ENCODE results near the gene TTC28.
A peak's percentile ranks its signal among the peaks of the same experiment; 100 is the strongest.
"Not testable (repeated sequence)": the region's sequence is repeated elsewhere in the genome, so short reads cannot be mapped to it uniquely, and the experiment has no call there.

The TTC28 gene

DNA sequence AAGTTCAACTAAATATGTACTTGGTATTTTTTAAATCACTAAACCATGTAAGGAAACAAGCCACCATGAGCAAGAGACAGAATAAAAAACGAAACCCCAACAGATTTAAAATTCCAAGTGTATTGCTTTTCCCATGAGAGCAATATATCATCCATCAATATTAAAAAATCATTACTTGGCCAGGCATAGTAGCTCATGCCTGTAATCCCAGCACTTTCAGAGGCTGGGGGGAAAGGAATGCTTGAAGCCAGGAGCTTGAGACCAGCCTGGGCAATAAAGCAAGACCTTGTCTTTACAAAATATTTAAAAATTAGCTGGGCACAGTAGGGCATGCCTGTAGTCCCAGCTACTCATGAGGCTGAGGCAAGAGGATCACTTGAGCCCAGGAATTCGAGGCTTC is 190.8 kb downstream of the TTC28 start:
- no peak for DNase-seq (ENCODE audit: low spot score)

DNA sequence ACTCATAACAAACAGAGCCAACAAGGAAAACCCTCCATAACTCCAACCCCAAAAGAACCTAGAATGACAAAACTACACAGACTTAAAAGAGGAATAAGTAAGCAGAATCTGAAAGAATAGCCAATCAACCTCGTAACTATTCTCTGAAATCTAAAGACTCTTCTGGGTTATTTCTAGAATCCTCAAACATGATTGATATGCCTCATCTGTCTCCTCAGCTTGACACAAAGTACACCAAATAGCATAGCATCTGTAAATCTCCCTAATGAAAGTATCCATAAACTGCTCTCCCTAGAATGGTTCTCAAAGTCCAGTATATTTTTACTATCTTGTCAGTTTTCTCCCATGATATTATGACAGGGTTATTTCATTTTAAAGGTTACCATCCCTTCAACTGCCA is 195.0 kb downstream of the TTC28 start:
- DNase-seq (ENCODE audit: low spot score) = no peak

DNA sequence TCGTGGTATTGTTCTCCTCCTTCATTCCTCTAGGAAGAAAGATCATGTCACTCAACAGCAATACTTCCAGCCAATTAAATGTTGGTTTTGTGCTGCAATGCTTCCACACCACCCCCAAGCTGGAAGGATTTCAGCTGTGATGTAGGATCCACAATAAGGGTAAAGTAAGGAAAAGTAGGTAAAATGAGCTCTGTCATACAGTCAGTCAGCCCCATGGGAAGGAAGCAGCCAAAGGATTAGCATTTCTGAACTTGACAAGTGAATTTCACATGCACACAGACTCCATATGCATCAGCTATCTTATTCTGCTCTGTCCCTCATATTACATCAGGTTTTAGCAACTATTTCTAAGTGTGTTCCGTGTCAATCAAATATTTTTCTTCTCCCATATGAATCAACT is 197.9 kb downstream of the TTC28 start:
- no peak for DNase-seq (ENCODE audit: low spot score)

DNA sequence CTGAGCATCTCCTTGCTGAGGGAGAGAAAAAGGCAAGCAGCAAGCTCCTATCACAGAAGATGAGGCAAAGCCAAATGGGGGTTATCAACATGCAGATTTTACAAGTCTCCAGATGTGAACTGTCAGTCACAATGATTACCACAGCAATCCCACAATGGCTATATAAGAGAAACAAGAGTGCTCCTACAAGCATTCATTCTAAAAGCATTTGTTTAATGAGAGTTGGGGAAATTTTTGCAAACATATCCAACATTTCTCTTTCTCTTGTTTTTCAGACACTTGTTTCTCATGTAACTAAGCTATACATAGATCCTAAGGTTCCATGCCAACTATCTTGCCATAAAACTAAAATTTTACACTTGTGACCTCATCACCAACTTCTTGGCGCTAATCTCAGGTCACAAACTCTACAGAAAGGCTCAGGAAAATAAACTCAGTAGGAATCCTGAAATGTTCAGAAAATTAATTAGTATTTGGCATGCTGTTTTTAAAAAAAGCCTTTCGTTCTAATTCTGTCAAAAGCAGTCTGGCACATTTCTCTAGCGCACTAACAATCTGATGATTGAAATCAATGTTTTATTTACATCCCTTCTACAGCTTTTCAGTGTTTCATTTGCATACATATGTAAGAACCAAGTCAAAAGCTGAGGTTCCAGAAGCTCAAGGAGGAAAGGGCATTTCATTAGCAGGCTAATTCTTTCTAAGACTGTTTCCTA is 199.5 kb downstream of the TTC28 start:
- no peak for DNase-seq (ENCODE audit: low spot score)

DNA sequence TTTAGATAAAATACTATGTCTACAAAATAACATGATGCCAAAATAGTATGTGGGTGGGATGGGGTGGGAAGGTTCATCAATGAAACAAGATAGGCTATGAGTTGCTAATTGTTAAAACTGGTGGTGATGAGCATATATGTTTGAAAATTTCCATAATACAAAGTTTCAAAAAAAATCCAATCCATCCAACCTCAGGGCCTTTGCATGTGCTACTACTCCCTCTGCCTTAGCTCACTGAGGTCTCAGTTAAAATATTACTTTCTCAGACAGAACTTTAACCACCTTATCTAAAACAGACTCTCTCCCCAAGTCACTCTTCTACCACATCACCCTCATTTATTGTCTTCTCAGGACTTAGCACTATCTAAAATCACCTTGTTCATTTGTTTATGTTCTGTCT is 201.1 kb downstream of the TTC28 start:
- DNase-seq (ENCODE audit: low spot score) = no peak

DNA sequence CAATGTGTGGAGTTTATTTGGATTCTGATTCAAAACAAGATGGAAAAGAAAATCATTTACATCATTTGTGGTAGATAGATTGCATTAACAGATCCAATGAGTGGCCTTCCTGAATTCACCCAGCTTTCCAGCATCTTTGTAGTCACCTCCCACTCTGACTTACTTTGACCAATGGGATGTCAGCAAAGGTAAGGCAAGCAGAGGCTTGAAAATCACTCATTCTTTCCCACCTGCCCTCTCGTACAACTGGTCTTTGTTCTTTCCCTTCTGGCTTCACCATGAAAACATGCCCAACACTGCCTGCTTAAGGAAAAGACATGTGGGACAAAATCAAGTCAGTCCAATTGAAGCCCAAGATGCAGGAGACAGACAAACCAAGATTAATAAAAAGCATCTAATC is 202.1 kb downstream of the TTC28 start:
- DNase-seq (ENCODE audit: low spot score) = no peak

DNA sequence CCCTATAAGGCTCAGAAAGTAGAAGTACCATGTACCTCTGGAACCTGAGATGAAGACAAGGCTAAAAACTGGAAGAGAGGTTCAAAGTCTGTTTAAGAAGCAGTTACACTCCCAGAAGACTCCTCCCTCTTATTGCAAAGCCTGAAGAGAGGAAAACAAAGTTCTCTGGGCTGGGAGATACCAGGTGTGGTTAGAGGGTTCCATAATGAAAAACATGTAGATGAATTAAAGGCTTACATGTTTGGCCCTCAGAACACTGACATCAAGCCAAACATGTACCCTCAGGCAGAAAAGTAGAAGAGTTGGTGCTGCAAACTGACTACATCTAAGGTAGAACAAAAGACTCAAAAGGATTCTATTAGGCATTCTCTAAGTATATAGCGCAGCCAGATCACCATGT is 205.3 kb downstream of the TTC28 start:
- DNase-seq (ENCODE audit: low spot score) = no peak

DNA sequence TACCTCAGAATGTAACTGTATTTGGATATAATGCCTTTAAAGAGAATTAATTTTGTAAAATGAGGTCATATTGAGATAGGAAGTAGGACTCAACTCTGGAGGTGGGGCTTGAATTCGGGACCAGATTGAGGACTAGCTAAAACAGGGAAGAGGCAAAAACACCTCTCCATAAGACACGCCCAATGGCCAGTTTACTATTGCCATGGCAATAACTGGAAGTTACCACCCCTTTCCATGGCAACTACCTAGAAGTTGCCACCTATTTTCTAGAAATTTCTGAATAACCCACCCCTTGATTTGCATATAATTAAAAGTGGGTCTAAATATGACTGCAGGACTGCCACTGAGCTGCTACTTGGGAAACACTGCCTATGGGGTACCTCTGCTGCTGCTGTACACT is 206.4 kb downstream of the TTC28 start:
- no peak for DNase-seq (ENCODE audit: low spot score)

DNA sequence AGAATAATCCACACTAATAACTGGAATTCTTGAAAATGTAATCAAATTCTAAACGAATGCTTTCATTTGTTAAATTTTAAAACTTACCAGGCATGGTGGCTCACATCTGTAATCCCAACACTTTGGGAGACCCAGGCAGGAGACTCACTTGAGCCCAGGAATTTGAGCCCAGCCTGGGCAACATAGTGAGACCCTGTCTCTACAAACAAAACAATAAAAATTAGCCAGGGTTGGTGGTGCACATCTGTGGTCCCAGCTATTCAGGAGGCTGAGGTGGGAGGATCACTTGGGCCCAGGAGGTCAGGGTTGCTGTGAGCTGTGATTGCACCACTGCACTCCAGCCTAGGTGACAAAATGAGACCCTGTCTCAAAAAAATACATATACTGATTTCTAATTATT is 212.6 kb downstream of the TTC28 start:
- not testable (repeated sequence) for DNase-seq (ENCODE audit: low spot score)

DNA sequence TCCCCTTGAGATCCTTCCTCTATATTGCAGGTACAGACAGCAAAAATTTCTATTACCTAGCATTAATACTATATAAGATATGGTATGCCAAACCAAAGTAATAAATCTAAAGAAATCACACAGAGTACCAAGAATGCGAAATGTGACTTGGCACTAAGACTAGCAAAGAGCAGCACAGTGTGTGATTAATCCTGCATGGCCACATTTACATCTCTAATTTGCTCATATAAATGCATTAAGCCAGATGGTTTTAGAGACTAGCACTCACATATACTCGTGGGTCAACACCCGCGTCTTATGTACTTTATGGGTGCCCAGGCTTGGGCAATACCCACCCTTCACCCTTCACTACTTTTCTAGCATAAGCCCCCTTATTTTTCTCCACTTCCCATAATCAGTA is 213.2 kb downstream of the TTC28 start:
- no peak for DNase-seq (ENCODE audit: low spot score)

DNA sequence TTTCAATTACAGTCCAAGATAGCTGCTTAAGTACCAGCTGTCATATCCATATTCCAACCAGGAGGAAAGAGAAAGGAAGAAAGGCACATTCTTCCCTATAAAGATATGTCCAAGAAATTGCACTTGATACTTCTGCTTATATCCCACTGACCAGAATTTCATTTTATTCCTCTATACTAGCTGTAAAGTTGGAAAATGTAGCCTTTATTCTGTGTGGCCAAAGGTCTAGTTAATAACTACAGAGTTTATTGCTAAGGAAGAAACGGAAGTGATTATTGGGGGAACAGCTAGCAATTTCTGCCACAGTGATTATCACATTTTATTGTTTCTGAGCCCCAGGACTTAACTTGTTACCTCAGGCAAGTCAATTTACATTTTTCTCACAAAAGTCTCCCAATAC is 213.8 kb downstream of the TTC28 start:
- no peak for DNase-seq (ENCODE audit: low spot score)

DNA sequence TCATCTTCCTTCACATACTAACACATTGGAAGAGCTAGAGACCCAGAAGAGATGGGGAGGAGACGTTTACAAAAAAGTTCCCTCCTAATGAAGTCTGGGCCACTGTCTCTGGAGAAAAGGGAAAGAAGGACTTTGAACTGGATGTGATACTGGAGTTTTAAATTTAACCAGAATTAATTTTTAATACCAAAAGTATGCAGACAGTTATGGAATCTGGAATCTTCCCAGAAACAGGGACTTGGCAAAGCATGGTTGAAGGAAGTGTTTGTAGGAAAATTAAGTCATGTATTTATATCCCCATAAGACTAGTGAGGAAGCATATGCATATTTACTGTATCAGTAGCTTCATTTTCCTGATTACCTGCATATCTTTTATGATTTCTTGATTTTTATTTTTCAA is 215.5 kb downstream of the TTC28 start:
- no peak for DNase-seq (ENCODE audit: low spot score)

DNA sequence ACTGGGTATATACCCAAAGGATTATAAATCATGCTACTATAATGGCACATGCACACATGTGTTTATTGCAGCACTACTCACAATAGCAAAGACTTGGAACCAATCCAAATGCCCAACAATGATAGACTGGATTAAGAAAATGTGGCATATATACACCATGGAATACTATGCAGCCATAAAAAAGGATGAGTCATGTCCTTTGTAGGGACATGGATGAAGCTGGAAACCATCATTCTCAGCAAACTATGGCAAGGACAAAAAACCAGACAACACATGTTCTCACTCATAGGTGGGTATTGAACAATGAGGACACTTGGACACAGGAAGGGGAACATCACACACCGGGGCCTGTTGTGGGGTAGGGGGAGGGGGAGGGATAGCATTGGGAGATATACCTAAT is 216.2 kb downstream of the TTC28 start:
- DNase-seq (ENCODE audit: low spot score) = not testable (repeated sequence)

DNA sequence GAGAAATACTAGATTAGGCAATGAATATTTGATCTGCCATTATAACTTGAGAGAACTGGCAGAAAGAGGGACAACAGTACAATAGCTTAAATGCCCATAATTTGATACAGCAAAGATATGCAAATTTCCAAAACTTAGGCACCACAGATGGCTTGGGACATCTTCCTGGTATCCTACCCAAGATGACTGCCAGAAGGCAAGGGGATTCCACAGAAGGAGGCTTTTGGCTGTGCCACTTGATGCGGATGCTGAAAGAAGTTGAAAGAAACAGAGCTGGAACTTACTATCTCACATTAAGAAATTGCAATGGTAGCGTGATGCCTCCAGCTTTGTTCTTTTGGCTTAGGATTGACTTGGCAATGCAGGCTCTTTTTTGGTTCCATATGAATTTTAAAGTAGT is 216.7 kb downstream of the TTC28 start:
- DNase-seq (ENCODE audit: low spot score) = no peak

DNA sequence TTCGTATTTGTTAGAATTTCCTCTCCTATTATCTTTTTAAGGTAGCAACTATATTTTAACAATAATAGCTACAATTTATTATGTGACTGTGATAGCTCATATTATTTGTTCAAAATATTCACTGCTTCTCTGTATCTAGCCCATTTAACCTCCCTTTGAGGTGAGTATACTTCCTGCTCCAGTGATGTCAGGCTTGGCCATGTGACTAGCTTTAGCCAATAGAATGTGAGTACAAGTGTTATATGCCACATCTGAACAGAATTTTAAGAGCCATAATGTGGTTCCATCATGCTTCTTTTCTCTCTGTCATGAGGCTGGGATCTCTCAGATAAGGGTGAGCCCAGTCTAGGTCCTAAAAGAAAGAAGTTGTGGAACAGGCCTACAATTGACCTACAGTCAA is 217.6 kb downstream of the TTC28 start:
- DNase-seq (ENCODE audit: low spot score) = no peak

DNA sequence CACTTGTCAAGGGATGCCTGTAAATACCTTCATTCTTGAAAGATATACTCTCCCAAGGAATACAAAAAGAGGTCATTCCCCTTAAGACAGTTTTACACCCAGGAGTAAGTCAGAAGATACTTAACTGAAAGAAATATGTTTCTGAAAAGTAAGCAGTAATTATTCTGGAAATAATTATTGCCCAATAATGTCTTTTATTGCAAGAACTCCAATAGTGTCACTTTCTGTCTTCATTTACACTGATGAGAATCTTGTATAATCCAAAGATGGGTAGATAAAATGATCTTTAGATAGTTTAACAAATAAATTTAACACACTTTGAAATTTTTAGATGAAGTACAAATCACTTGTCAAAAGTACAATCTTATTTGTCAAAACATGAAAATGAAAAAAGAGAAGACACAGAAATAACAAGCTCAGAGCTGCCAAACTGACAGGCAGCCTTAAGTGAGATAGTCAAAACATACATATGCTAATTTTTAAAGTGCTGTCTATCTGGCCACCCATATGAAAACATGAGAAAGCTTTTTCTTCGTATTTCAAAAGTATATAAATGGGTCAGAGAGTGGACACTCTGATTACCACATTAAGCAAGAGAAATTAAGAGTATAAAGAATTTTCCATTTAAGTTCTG is 225.1 kb downstream of the TTC28 start:
- DNase-seq (ENCODE audit: low spot score) = no peak

DNA sequence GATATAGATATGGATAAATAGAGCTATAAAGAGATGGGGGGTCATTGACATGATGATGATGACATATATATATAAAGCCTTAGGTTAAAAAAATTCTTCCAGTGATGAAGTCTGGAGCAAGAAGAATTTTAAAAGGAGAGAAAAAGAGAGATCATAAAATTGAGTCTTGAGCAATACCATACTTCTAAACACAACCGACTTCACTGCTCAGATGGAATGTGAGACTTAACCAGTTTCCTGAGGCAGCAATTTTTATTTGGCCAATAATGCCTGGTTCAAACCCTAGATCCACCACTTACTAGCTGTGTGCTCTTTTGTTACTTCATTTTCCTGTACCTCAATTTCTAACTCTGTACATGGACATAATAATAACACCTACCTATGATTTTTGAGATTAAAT is 229.5 kb downstream of the TTC28 start:
- no peak for DNase-seq (ENCODE audit: low spot score)

DNA sequence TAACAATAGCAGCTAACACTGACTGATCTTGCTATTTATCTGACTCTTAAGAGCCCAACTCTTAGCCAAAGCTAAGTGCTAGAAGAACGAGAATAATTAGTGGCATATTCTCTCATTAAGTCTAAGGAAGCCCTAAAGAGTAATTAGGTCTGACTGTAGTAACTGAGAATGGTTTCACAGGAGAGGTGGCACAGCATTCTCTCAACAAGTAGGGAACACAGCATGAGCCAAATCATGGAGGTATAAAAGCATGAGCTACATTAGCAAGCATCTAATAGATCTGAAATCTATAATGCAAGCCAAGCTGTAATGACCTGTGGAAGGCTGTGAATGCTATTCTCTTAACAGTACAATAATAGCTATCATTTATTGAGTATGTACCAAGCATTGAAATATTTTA is 230.6 kb downstream of the TTC28 start:
- no peak for DNase-seq (ENCODE audit: low spot score)

DNA sequence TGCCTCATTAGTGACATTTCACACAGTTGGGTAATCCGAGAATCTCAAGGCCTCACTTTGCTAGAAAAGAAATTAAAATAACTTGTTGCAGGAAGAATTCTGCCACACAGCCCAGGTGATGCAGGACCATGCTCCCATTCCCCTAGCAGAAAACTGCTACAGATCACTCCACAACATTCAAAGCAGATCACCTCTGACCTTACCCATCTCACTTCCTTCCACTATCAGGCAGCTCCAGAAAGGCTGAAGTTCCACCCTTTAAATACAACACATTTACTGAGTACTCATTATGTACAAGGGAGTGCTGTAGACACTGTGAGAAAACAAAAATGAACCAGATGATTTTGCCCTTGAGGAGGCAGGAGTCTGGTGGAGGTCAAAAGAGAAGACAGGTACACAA is 231.0 kb downstream of the TTC28 start:
- no peak for DNase-seq (ENCODE audit: low spot score)

DNA sequence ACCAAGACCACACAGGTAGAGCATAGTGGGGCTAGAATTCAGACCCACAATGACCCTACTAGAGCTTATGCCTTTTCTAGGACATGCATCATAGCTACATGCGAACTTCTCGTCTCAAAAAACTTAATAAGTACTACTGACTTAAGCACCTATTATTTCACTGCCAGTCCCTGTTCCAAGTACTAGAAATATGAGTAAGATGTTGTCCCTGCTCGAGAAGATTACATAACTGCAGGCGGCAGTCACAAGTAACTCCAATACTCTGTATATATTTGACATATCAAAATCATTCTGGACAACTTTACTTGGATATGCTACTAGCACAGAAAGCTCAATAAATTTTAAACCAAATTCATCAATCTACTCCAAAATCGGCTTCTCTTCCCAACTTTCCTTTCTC is 235.0 kb downstream of the TTC28 start:
- DNase-seq (ENCODE audit: low spot score) = no peak

DNA sequence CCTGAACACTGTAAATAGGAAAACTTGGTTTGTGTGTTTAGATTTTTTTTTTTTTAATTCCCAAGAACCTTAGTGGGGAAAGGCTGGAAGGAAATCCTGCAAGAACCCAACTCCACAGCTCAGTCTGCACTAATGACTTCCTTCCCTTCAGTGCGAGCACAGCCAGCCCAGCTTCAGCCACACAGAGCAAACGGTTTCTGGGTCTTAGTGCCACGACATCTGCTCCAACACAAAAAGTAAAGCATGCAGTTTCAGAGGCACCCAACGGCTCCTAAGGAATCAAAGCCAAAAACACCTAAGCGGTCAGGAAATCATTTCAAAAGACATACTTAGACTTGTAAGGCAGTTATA is 236.1 kb downstream of the TTC28 start:
- DNase-seq (ENCODE audit: low spot score) = peak; percentile 85

DNA sequence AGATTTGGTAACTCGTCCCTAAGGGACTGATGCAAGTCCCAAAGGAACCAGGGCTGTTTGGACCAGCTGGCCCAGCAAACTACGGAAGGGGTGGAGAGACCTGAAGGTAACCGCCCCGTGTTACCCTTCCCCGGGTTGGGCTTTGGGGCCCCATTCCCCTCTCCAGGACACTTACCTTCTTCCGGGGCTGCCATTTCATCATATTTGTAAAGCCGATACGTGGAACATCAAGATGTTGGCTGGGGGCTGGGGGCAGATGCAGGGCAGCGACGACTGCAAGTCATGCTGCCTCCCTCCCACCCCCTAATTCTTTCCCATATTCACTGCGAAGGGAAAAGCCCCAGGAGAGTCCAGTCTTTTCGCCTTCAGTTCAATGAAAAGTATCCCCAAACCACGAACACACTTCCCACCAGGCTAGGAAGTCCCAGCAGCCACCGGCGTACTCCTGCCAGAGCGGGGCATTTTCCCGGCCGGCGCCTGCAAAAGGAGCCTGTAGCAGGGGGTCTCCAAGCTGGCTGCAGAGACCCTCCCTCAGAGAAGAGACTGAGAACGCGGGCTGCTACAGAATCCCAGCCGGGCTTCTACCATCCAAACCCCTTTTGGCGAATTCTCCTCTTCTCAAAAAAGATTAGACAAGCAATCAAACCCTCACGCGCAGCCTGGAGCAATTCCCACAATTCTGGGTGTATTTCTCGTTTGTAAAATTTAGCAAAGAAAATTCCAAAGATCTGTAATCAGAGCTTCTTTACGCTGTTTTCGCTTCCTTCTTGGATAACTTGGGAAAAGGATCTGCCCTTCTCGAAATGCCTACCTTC is 236.7 kb downstream of the TTC28 start:
- peak; percentile 29 for DNase-seq (ENCODE audit: low spot score)

DNA sequence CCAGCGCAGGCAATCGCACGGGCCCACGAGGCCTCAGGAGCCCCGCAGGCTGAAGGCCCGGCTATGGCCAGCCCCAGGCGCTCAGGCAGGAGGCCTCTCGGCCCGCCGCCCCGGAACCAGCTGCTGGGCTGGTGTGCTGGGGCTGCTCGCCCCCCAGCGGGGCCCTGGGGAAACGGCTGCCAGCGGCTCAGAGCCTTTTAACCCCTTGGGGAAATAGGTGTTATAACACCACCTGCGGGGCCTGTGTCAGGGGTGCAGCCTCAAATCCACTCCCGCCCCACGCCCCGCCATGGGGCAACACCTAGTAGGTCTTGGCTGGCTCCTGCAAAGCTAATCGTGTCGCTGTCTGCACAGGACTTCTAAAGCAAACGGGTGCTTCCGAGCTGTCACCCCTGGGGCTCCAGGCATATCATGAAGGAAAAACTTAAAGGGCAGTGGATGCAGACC is 237.4 kb downstream of the TTC28 start:
- DNase-seq (ENCODE audit: low spot score) = peak; percentile 81

Measured in pons (tissue), 1 donor.